ENCODE data around the gene RPAIN.
A peak's percentile ranks its signal among the peaks of the same experiment; 100 is the strongest.

The RPAIN gene

DNA sequence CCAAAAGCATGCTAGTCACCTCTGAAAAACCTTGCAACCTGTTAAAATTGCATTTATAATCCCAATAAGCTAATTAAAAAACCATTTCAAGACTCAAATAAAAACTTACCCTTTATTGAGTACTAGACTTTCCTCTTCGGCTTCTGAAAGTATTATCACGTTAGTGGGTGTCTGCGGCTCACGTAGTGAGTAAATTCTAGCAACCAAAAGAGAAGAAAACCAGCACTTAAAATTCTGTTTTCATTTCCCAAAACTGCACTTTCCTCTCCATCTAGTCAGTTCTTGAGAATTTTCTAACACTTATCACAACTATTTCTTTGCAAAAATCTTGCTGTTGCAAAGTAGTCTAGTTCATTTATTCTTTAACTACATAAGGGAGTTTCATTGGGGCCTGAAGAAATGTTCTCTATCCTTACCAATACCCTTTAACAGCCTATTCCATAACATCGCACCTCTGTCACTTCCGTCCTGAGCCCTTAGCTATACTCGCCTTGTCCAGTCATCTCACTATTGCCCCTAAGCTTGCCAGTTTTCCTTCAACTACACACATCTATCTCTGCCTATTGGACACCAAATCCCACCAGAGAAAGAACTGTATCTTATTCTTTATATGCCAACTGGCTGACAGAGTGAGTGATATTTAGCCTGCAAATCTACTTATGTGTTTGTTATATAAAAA, 9.2 kb upstream of the RPAIN start:
- TF ChIP-seq, protein P1, sequence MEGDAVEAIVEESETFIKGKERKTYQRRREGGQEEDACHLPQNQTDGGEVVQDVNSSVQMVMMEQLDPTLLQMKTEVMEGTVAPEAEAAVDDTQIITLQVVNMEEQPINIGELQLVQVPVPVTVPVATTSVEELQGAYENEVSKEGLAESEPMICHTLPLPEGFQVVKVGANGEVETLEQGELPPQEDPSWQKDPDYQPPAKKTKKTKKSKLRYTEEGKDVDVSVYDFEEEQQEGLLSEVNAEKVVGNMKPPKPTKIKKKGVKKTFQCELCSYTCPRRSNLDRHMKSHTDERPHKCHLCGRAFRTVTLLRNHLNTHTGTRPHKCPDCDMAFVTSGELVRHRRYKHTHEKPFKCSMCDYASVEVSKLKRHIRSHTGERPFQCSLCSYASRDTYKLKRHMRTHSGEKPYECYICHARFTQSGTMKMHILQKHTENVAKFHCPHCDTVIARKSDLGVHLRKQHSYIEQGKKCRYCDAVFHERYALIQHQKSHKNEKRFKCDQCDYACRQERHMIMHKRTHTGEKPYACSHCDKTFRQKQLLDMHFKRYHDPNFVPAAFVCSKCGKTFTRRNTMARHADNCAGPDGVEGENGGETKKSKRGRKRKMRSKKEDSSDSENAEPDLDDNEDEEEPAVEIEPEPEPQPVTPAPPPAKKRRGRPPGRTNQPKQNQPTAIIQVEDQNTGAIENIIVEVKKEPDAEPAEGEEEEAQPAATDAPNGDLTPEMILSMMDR (conservative IDR thresholded peaks at IDR 0.05; ENCODE audit: control insufficient read depth, insufficient read depth, low read depth, low read length) = no peak
- no peak overlapping the region for H3K4me3 ChIP-seq (ENCODE audit: control insufficient read depth, low read depth, low read length)

GRCh38 chr17:5413682-5414081, 6.3 kb upstream of the RPAIN start:
- no peak overlapping the region for H3K4me3 ChIP-seq (ENCODE audit: control insufficient read depth, low read depth, low read length)
- TF ChIP-seq, protein P1 (conservative IDR thresholded peaks at IDR 0.05; ENCODE audit: control insufficient read depth, insufficient read depth, low read depth, low read length) = no peak
- DNase-seq (ENCODE audit: low read depth) = peak; percentile 96

More for the DNA sequence above, 9.2 kb upstream of the RPAIN start:
- DNase-seq (ENCODE audit: low read depth) = no peak

GRCh38 chr17:5416901-5417300, 3.1 kb upstream of the RPAIN start:
- no peak for DNase-seq (ENCODE audit: low read depth)
- TF ChIP-seq, protein P1 (conservative IDR thresholded peaks at IDR 0.05; ENCODE audit: control insufficient read depth, insufficient read depth, low read depth, low read length) = no peak
- no peak overlapping the region for H3K4me3 ChIP-seq (ENCODE audit: control insufficient read depth, low read depth, low read length)

GRCh38 chr17:5418858-5419355, 1.1 kb upstream of the RPAIN start:
- TF ChIP-seq, protein P1 (conservative IDR thresholded peaks at IDR 0.05; ENCODE audit: control insufficient read depth, insufficient read depth, low read depth, low read length) = no peak
- peak; percentile 45 for DNase-seq (ENCODE audit: low read depth)
- H3K4me3 ChIP-seq (ENCODE audit: control insufficient read depth, low read depth, low read length) = peak overlapping the region; percentile 95

DNA sequence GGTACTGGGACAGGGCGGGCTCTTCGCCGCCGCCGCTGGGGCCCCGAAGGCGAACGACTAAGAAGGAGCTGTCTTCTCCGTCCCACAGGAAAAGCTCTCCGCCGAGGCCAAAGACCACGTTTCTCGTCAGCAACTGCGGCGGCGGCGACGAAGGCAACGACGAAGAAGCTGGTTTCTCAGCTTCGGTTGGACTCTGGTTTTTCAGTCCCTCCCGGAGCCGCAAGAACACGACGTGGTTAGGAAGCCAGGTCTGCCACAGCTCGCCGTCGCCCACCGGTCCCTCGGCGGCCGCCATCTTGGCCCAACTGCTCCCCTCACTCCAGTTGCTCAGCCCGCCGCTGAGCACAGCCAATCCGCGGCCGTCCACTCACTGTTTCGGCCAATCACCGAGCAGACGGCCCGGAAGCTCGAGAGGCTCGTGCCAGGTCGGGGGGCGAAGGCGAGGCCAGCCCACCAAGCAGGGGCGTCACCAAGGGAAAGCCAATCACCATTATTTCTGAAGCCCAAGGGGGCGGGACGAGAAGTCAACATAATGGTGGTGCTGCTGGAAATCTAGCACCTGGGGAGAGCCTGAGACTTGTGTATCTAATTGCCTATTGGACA, 525 bp upstream of the RPAIN start, which contains the start of gene NUP88:
TSS of gene NUP88 (minus strand) at position 307 of the 603 bp plus-strand sequence. CDS start at position 295, 12 bp downstream.
- DNase-seq (ENCODE audit: low read depth) = peak; percentile 95
- TF ChIP-seq, protein P1 (conservative IDR thresholded peaks at IDR 0.05; ENCODE audit: control insufficient read depth, insufficient read depth, low read depth, low read length) = no peak

DNA sequence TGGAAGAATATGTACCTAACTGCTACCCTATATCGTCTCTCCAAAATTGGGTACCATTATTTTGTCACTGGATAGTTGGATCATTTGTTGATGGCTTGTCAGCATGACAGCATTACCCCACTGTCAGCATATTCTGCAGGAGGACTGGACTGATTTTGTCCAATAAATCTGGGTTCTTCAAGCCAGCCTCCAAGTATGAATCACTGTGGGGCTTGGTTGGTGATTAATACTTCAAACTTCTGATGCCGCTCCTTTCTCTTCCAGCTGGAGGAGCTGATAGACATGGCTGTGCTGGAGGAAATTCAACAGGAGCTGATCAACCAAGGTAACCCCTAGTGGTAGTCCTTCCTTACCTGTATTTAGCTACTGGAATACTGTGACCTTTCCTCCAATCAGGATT, 2.5 kb downstream of the RPAIN start:
- TF ChIP-seq, protein P1 (conservative IDR thresholded peaks at IDR 0.05; ENCODE audit: control insufficient read depth, insufficient read depth, low read depth, low read length) = peak; percentile 18
- H3K4me3 ChIP-seq (ENCODE audit: control insufficient read depth, low read depth, low read length) = no peak overlapping the region

More for the DNA sequence above, 525 bp upstream of the RPAIN start, which contains the start of gene NUP88:
- H3K4me3 ChIP-seq (ENCODE audit: control insufficient read depth, low read depth, low read length) = peak within 1 kb of the TSS; percentile 95

More for the DNA sequence above, 2.5 kb downstream of the RPAIN start:
- peak; percentile 81 for DNase-seq (ENCODE audit: low read depth)

Data from fibroblast of mammary gland (primary cell).